AG04450 (cell line): ENCODE data around the gene OPHN1. TPM values are rescaled to one million over a fixed set of nuclear protein-coding genes. Genes with fewer than 3 reads are reported as not detected.

Experiments used
- CTCF ChIA-PET: fragments of 300-600, 350-600 bp; formaldehyde crosslinking; extraction: SDS; loops from one replicate; lab custom pipeline; 2022; ENCODE audit warnings: antibody characterized with exemption, inconsistent platforms; lab: Charles Lee
- POLR2A ChIA-PET: fragments of 350-600 bp; formaldehyde crosslinking; extraction: SDS; loops from one replicate; lab custom pipeline; 2021; ENCODE audit warnings: antibody characterized with exemption, inconsistent platforms; lab: Yijun Ruan, JAX
- DNase-seq: peaks from one replicate; pipeline ENCODE4 v3.0.0-alpha.2; 2011; ENCODE audit warnings: low read depth, low spot score
- H3K27ac ChIP-seq: one replicate; pipeline ENCODE4 v1.5.1; 2012; ENCODE audit warnings: low read depth, low read length, control low read depth
- H3K27me3 ChIP-seq: one replicate; pipeline ENCODE4 v1.6.0; 2012; ENCODE audit warnings: low read length; ENCODE audit not compliant: control insufficient read depth, insufficient read depth
- H3K4me3 ChIP-seq: 2 replicates; pipeline ENCODE4 v1.5.1; 2011; ENCODE audit warnings: mild to moderate bottlenecking, low read depth, low read length, control low read depth
- H3K9me3 ChIP-seq: 2 replicates; pipeline ENCODE4 v1.5.1; 2012; ENCODE audit warnings: low read length; ENCODE audit not compliant: control insufficient read depth, insufficient read depth
- CTCF ChIP-seq: IDR thresholded peaks from 2 replicates; pipeline ENCODE4 v1.5.1; 2011; ENCODE audit warnings: low read depth, low read length, control low read depth, inconsistent platforms
- polyA plus RNA-seq: library from polyadenylated mRNA; depleted of rRNA; stranded (reverse); fragments of >200 nt; gene quantifications from 2 replicates; pipeline ENCODE4 v1.2.3, GENCODE V29; 2011

The OPHN1 gene
- polyA plus RNA-seq, 1 experiment: 6.7 TPM

GRCh38 chrX:68365341-68365740 is 68.0 kb downstream of the OPHN1 start:
- H3K4me3 ChIP-seq: no peak overlapping the region
- H3K9me3 ChIP-seq: no peaks in the 10 kb centered on the region
- POLR2A ChIA-PET: interaction anchor here (1.0 kb wide), 1 partner anchor 67 kb away, joined by 3 read pairs; no protein-coding TSS in a partner anchor
- no peaks in the 10 kb centered on the region for H3K27me3 ChIP-seq
- TF ChIP-seq CTCF: no peak
- H3K27ac ChIP-seq: no peak overlapping the region
- peak; percentile 26 for DNase-seq
- CTCF ChIA-PET: no interaction called here

GRCh38 chrX:68363984-68364383 is 69.3 kb downstream of the OPHN1 start:
- Histone ChIP-seq H3K27ac (no peak overlapping the region), H3K4me3 (no peak overlapping the region), H3K9me3 (no peaks in the 10 kb centered on the region), H3K27me3 (no peaks in the 10 kb centered on the region)
- ChIA-PET POLR2A (no interaction called here), CTCF (no interaction called here)
- DNase-seq: no peak
- TF ChIP-seq CTCF: no peak

GRCh38 chrX:68358679-68359078 is 74.6 kb downstream of the OPHN1 start:
- no peak for TF ChIP-seq CTCF
- Histone ChIP-seq H3K27ac (no peak overlapping the region), H3K4me3 (no peak overlapping the region), H3K27me3 (no peaks in the 10 kb centered on the region), H3K9me3 (no peaks in the 10 kb centered on the region)
- ChIA-PET POLR2A (no interaction called here), CTCF (no interaction called here)
- no peak for DNase-seq

- POLR2A ChIA-PET: no interaction called here
- H3K27me3 ChIP-seq: no peaks in the 10 kb centered on the region
These were observed 77.7 kb downstream of the OPHN1 start for GRCh38 chrX:68355629-68355920.

More at GRCh38 chrX:68355629-68355920, 77.7 kb downstream of the OPHN1 start:
- no peaks in the 10 kb centered on the region for H3K9me3 ChIP-seq
- no peak overlapping the region for H3K4me3 ChIP-seq
- TF ChIP-seq CTCF: no peak
- H3K27ac ChIP-seq: no peak overlapping the region
- no peak for DNase-seq
- CTCF ChIA-PET: no interaction called here
